Parathyroid adenoma (tissue), 2 donors: Measurements from ENCODE around the gene ESRRB.

Source experiments
- H2AFZ ChIP-seq: fragments of 300-600 bp; sonication (generic); one replicate; pipeline ENCODE4 v1.7.0; 2017; ENCODE audit warnings: antibody characterized with exemption, mild to moderate bottlenecking
- H3K27ac ChIP-seq: fragments of 300-600 bp; sonication (generic); one replicate; pipeline ENCODE4 v1.7.0; 2017
- H3K27me3 ChIP-seq: fragments of 300-600 bp; sonication (generic); one replicate; pipeline ENCODE4 v1.7.0; 2017; ENCODE audit warnings: low read length; ENCODE audit not compliant: control insufficient read depth, insufficient read depth
- H3K36me3 ChIP-seq: fragments of 300-600 bp; sonication (generic); one replicate; pipeline ENCODE4 v1.7.0; 2017; ENCODE audit warnings: low read length; ENCODE audit not compliant: control insufficient read depth, insufficient read depth
- H3K4me1 ChIP-seq: fragments of 300-600 bp; sonication (generic); one replicate; pipeline ENCODE4 v1.7.0; 2017; ENCODE audit warnings: control low read depth
- H3K4me2 ChIP-seq: fragments of 300-600 bp; sonication (generic); one replicate; pipeline ENCODE4 v1.7.0; 2017; ENCODE audit warnings: low read length
- H3K4me3 ChIP-seq: fragments of 300-600 bp; sonication (generic); one replicate; pipeline ENCODE4 v1.7.0; 2017; ENCODE audit warnings: low read depth, low read length
- H3K79me2 ChIP-seq: fragments of 300-600 bp; sonication (generic); one replicate; pipeline ENCODE4 v1.7.0; 2017; ENCODE audit warnings: control low read depth
- H3K9ac ChIP-seq: fragments of 300-600 bp; sonication (generic); one replicate; pipeline ENCODE4 v1.7.0; 2017; ENCODE audit warnings: mild to moderate bottlenecking
- H3K9me3 ChIP-seq: fragments of 300-600 bp; sonication (generic); one replicate; pipeline ENCODE4 v1.7.0; 2017; ENCODE audit warnings: low read length; ENCODE audit not compliant: control insufficient read depth
- CTCF ChIP-seq: fragments of 300-600 bp; sonication (generic); IDR thresholded peaks from one replicate; pipeline ENCODE4 v1.7.0; 2017; ENCODE audit warnings: antibody characterized with exemption, mild to moderate bottlenecking
- donor health status: primary hyperparathyroidism.

The ESRRB gene

GRCh38 chr14:76343386-76343785 is 32.6 kb upstream of the ESRRB start:
- no peaks in the 10 kb centered on the region for H3K27me3 ChIP-seq
- no peaks in the 10 kb centered on the region for H3K9me3 ChIP-seq
- TF ChIP-seq CTCF, result no peak
- no peaks in the 10 kb centered on the region for H3K79me2 ChIP-seq
- no peak overlapping the region for H2AFZ ChIP-seq
- no peak overlapping the region for H3K27ac ChIP-seq
- no peaks in the 10 kb centered on the region for H3K4me1 ChIP-seq
- H3K36me3 ChIP-seq, result no peaks in the 10 kb centered on the region
- H3K9ac ChIP-seq, result no peak overlapping the region
- no peak overlapping the region for H3K4me2 ChIP-seq
- no peak overlapping the region for H3K4me3 ChIP-seq

GRCh38 chr14:76346391-76347160 is 29.4 kb upstream of the ESRRB start:
- no peaks in the 10 kb centered on the region for H3K9me3 ChIP-seq
- H2AFZ ChIP-seq, result no peak overlapping the region
- H3K27ac ChIP-seq, result no peak overlapping the region
- H3K36me3 ChIP-seq, result no peaks in the 10 kb centered on the region
- no peak for TF ChIP-seq CTCF
- no peaks in the 10 kb centered on the region for H3K4me1 ChIP-seq
- no peaks in the 10 kb centered on the region for H3K79me2 ChIP-seq
- H3K4me3 ChIP-seq, result no peak overlapping the region
- no peak overlapping the region for H3K4me2 ChIP-seq
- no peak overlapping the region for H3K9ac ChIP-seq
- no peaks in the 10 kb centered on the region for H3K27me3 ChIP-seq

GRCh38 chr14:76348898-76349297 is 27.0 kb upstream of the ESRRB start:
- Histone ChIP-seq H3K27ac (no peak overlapping the region), H3K36me3 (no peaks in the 10 kb centered on the region), H3K4me1 (no peaks in the 10 kb centered on the region), H2AFZ (no peak overlapping the region), H3K27me3 (no peaks in the 10 kb centered on the region), H3K4me3 (no peak overlapping the region), H3K79me2 (no peaks in the 10 kb centered on the region), H3K4me2 (no peak overlapping the region), H3K9me3 (no peaks in the 10 kb centered on the region), H3K9ac (no peak overlapping the region)
- TF ChIP-seq CTCF, result no peak

- no peak for TF ChIP-seq CTCF
- Histone ChIP-seq H3K79me2 (no peaks in the 10 kb centered on the region), H3K4me3 (no peak overlapping the region), H3K27me3 (no peaks in the 10 kb centered on the region), H3K9me3 (no peaks in the 10 kb centered on the region), H2AFZ (no peak overlapping the region), H3K27ac (no peak overlapping the region), H3K9ac (no peak overlapping the region), H3K4me1 (no peaks in the 10 kb centered on the region), H3K4me2 (no peak overlapping the region), H3K36me3 (no peaks in the 10 kb centered on the region)
These were observed 25.9 kb upstream of the ESRRB start for GRCh38 chr14:76349993-76350392.

GRCh38 chr14:76350671-76351070 is 25.3 kb upstream of the ESRRB start:
- Histone ChIP-seq H3K27ac (no peak overlapping the region), H2AFZ (no peak overlapping the region), H3K4me3 (no peak overlapping the region), H3K79me2 (no peaks in the 10 kb centered on the region), H3K27me3 (no peaks in the 10 kb centered on the region), H3K4me1 (no peaks in the 10 kb centered on the region), H3K36me3 (no peaks in the 10 kb centered on the region), H3K9me3 (no peaks in the 10 kb centered on the region), H3K4me2 (no peak overlapping the region), H3K9ac (no peak overlapping the region)
- TF ChIP-seq CTCF, result no peak
